ENCODE data around the gene TTC9.

The TTC9 gene

GRCh38 chr14:70641548-70642302, at the start of gene TTC9:
Gene TTC9 (plus strand): TSS chr14:70641916. CDS start chr14:70642130, 214 bp downstream.
- no peak for DNase-seq (ENCODE audit: low read depth)

- DNase-seq (ENCODE audit: low read depth) = no peak
These were observed 47.3 kb upstream of the TTC9 start for GRCh38 chr14:70594461-70594860.

GRCh38 chr14:70595443-70596185, 46.1 kb upstream of the TTC9 start:
- DNase-seq (ENCODE audit: low read depth) = no peak

- DNase-seq (ENCODE audit: low read depth) = no peak
These were observed 44.0 kb upstream of the TTC9 start for GRCh38 chr14:70597731-70598130.

- DNase-seq (ENCODE audit: low read depth) = no peak
These were observed 42.4 kb upstream of the TTC9 start for GRCh38 chr14:70599345-70599744.

GRCh38 chr14:70600382-70601157, 41.1 kb upstream of the TTC9 start, which contains the start of gene MED6:
Gene MED6 (minus strand): TSS chr14:70600655. CDS start chr14:70600637, 18 bp downstream.
- DNase-seq (ENCODE audit: low read depth) = peak; percentile 89

- no peak for DNase-seq (ENCODE audit: low read depth)
These were observed 40.6 kb upstream of the TTC9 start for GRCh38 chr14:70601162-70601561.

GRCh38 chr14:70602254-70602653, 39.5 kb upstream of the TTC9 start:
- no peak for DNase-seq (ENCODE audit: low read depth)

- no peak for DNase-seq (ENCODE audit: low read depth)
These were observed 30.5 kb upstream of the TTC9 start for GRCh38 chr14:70611216-70611615.

- DNase-seq (ENCODE audit: low read depth) = no peak
These were observed 25.1 kb upstream of the TTC9 start for GRCh38 chr14:70616646-70617045.

GRCh38 chr14:70618314-70618713, 23.4 kb upstream of the TTC9 start:
- DNase-seq (ENCODE audit: low read depth) = no peak

GRCh38 chr14:70619708-70620107, 22.0 kb upstream of the TTC9 start:
- no peak for DNase-seq (ENCODE audit: low read depth)

GRCh38 chr14:70622111-70622712, 19.5 kb upstream of the TTC9 start:
- no peak for DNase-seq (ENCODE audit: low read depth)

- DNase-seq (ENCODE audit: low read depth) = no peak
These were observed 16.7 kb upstream of the TTC9 start for GRCh38 chr14:70624972-70625371.

GRCh38 chr14:70631948-70632347, 9.8 kb upstream of the TTC9 start:
- DNase-seq (ENCODE audit: low read depth) = no peak

- DNase-seq (ENCODE audit: low read depth) = no peak
These were observed 5.6 kb upstream of the TTC9 start for GRCh38 chr14:70635971-70636595.

GRCh38 chr14:70638416-70638815, 3.3 kb upstream of the TTC9 start:
- no peak for DNase-seq (ENCODE audit: low read depth)

GRCh38 chr14:70640938-70641547, 673 bp upstream of the TTC9 start:
- DNase-seq (ENCODE audit: low read depth) = no peak

GRCh38 chr14:70642303-70643235, 853 bp downstream of the TTC9 start:
- DNase-seq (ENCODE audit: low read depth) = no peak

GRCh38 chr14:70643967-70644366, 2.3 kb downstream of the TTC9 start:
- no peak for DNase-seq (ENCODE audit: low read depth)

Measured in fibroblast of gingiva (primary cell).